Measurements from ENCODE around the gene TCFL5. TPM values are rescaled to one million over a fixed set of nuclear protein-coding genes. Genes with fewer than 3 reads are reported as not detected.

TCFL5 gene
- total and polyA plus RNA-seq, 12 donors: 2.5 to 8.3 (median 6.4) TPM

DNA sequence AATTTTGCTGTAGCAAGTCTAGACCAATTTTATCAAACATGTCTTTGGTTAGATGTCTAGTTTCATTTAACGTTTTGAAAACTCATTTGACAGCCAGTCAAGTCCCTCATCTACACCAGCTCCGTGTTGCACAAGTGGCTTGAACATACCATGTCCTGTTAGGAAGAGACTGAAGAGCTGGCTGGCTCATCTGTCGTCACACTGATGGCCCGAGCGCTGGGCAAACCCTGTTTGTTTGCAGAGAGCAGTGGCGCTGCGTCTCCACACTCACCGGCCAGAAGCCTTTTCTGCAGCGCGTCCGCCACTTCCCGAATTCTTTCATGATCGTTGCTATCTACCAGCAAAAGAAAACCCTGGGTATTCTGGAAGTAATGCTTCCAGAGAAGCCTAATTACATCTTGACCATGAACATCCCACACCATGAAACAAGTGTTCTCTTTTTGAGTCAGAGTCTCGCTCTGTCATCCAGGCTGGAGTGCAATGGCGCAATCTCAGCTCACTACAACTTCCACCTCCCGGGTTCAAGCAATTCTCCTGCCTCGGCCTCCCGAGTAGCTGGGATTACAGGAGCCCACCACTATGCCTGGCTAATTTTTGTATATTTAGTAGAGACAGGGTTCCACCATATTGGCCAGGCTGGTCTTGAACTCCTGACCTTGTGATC is 10.7 kb upstream of the TCFL5 start:
- no peak overlapping the region for H3K27ac ChIP-seq
- peaks cover 0 to 3% (median 0%) of the 10 kb centered on the region in 7 donors for H3K27me3 ChIP-seq
- no peak for DNase-seq
- peaks cover 12 to 29% (median 19%) of the 10 kb centered on the region in 9 donors for H3K4me1 ChIP-seq
- no peak for TF ChIP-seq CTCF (IDR thresholded peaks at IDR 0.05)
- peaks cover 0 to 6% (median 0%) of the 10 kb centered on the region in 11 donors for H3K9me3 ChIP-seq
- H3K36me3 ChIP-seq: no peaks in the 10 kb centered on the region
- no peak overlapping the region for H3K4me3 ChIP-seq
- intact Hi-C loops (cut with DNase I): loop anchor here in 9 of 10 donors (2.0 to 10.0 kb wide), 4 partner anchors 62 to 136 kb away; partner anchors contain the start of genes BHLHE23 (in 4 of the 9) and GID8 (in 1 of the 9)
- WGBS, 2 donors: 78 to 80% methylated on average over 18 of the region's 18 CpGs
- ATAC-seq: no peak

DNA sequence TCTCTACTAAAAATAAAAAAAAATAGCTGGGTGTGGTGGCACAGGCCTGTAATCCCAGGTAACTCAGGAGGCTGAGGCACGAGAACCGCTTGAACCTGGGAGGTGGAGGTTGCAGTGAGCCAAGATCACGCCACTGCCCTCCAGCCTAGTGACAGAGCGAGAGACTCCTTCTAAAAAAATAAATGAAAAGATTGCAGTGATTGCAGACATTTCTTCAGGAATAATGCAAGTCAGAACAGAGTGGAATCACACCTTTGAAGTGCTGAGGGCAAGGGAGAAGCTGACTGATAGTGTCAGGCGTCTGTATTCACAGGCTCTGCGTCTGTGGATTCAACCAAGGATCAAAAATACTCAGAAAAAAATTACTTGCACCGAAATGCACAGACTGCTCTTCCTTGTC is 2.6 kb upstream of the TCFL5 start:
- Histone ChIP-seq H3K36me3 (no peaks in the 10 kb centered on the region), H3K27me3 (peaks cover 0 to 8% (median 0%) of the 10 kb centered on the region in 7 donors), H3K9me3 (no peaks in the 10 kb centered on the region), H3K4me1 (peaks cover 7 to 20% (median 15%) of the 10 kb centered on the region in 9 donors), H3K27ac (no peak overlapping the region), H3K4me3 (no peak overlapping the region)
- no peak for TF ChIP-seq CTCF (IDR thresholded peaks at IDR 0.05)
- intact Hi-C loops (cut with DNase I): no loop called here
- DNase-seq (no peak), ATAC-seq (no peak)
- WGBS, 2 donors: 92 to 94% methylated on average over 7 of the region's 7 CpGs

GRCh38 chr20:62860924-62861691 is 514 bp downstream of the TCFL5 start:
- Histone ChIP-seq H3K4me3 (peak overlapping the region in 9 of 10 donors; percentile 33 to 55 (median 48)), H3K27me3 (peaks cover 0 to 8% (median 0%) of the 10 kb centered on the region in 7 donors), H3K27ac (no peak overlapping the region), H3K9me3 (no peaks in the 10 kb centered on the region), H3K36me3 (peaks cover 0 to 18% (median 7%) of the 10 kb centered on the region in 9 donors), H3K4me1 (peaks cover 7 to 23% (median 16%) of the 10 kb centered on the region in 9 donors)
- intact Hi-C loops (cut with DNase I): no loop called here
- DNase-seq: no peak
- WGBS, 2 donors: 1% methylated on average over 65 to 127 of the region's 129 CpGs
- no peak for ATAC-seq
- peak in 1 of 9 donors; percentile 5 for TF ChIP-seq CTCF (IDR thresholded peaks at IDR 0.05)

GRCh38 chr20:62860391-62860923 is 1.2 kb downstream of the TCFL5 start:
- Histone ChIP-seq H3K4me1 (peaks cover 7 to 23% (median 16%) of the 10 kb centered on the region in 9 donors), H3K27ac (no peak overlapping the region), H3K27me3 (peaks cover 0 to 8% (median 0%) of the 10 kb centered on the region in 7 donors), H3K4me3 (peak overlapping the region in 9 of 10 donors; percentile 27 to 55 (median 46)), H3K36me3 (peaks cover 0 to 24% (median 7%) of the 10 kb centered on the region in 9 donors), H3K9me3 (no peaks in the 10 kb centered on the region)
- intact Hi-C loops (cut with DNase I): no loop called here
- 15% methylated on average over 22 to 24 of the region's 24 CpGs for WGBS, 2 donors
- ATAC-seq: no peak
- no peak for DNase-seq
- TF ChIP-seq CTCF (IDR thresholded peaks at IDR 0.05): no peak

Data from heart right ventricle (tissue), 16 donors.